K562 treated with DMSO at 1 percent for 24 hours (cell line): ENCODE data around the gene TMEM63B. TPM values are rescaled to one million over a fixed set of nuclear protein-coding genes. Genes with fewer than 3 reads are reported as not detected.

Experiments
- total RNA-seq: library from RNA; unstranded; fragments of 300-600 nt; gene quantifications from 2 replicates; pipeline ENCODE4 v1.2.3, GENCODE V29; 2022; ENCODE audit warnings: low read depth; ENCODE audit not compliant: insufficient read depth

Gene TMEM63B
- 62.8 and 66.6 TPM in 2 replicates for total RNA-seq

DNA sequence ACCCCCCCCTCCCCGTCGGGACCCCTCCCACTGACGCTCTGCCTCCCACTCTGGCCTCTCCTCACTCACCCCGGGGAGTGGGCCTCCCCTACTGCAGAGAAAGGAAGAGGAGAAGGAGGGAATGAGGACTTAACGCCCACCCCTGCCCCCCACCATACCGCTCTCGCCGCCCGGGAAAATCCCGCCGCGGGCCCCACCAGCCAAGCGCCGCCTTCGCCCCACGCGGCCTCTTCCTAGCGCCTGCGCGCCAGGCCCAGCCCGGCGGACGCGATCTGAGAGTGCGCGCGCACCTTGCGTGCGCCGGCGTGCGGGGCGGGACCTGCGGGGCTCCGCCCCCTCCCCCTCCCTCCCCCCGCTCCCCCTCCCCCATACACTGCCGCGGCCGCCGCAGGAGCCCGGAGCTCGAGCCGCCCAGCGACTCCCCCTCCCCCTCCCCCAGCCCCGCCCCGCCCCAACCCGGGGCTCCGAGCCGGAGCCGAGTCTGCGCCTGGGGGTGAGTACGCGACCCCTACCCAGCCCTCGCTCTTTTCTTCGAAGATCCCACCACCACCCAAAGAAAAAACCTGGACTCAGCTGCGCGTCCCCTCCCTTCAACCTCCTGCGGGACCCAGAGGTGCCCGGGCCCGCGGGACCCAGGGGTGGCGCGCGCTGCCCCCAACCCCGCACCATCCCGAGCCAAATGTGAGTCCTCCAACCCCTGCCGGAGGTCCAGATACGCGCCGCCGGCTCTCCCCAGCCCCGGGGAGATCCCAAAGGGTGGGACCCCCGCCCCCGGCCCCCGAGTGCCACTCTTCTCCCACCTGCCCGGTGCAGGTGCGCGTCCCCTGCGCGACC lies at the start of gene TMEM63B, which contains the start of gene MRPL14:
Gene TMEM63B, plus strand, starts transcription at position 369 of the 834 bp plus-strand sequence. CDS start 7,031 bp downstream, outside the sequence.
Gene MRPL14, minus strand, starts transcription at position 267 of the 834 bp plus-strand sequence. CDS start 10,841 bp downstream, outside the sequence.

DNA sequence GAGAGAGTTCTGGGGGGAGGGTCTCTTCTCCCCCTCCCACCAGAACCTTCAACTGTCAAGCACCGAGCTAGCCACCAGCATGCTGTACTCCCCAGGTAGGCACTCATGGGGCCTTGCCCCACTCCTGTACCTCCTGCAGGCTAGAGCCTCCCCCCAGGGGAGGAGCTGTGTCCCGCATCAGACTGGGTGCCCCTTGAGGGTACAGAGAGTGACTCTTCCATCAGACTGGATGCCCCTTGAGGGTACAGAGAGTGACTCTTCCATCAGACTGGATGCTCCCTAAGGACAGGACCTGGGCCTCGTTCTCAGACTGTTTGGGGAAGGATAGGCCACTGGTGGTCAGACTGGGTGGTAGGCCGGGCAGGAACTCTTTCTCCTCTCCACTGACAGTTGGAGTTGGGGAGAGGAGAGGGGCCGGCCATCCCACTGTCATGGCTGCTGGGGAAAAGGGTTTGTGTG lies 31.4 kb downstream of the TMEM63B start, which contains the start of gene CAPN11:
Gene CAPN11, plus strand, starts transcription at position 51 of the 459 bp plus-strand sequence. Its CDS starts 29 bp downstream, at position 80.

Other genes starting within 250 kb of the TMEM63B start
- 141 and 161 TPM in 2 replicates for gene MRPL14, start 102 bp upstream of the TMEM63B start, total RNA-seq
- not detected in 2 replicates for gene CAPN11, start 31.3 kb downstream of the TMEM63B start, total RNA-seq
- gene MYMX, start 89.4 kb downstream of the TMEM63B start, total RNA-seq = not detected in 2 replicates
- 193 and 196 TPM in 2 replicates for gene SLC29A1, start 96.0 kb downstream of the TMEM63B start, total RNA-seq
- 1,001 and 1,023 TPM in 2 replicates for gene HSP90AB1, start 119.5 kb downstream of the TMEM63B start, total RNA-seq
- 96.5 and 104 TPM in 2 replicates for gene SLC35B2, start 130.0 kb downstream of the TMEM63B start, total RNA-seq
- 52.3 and 56.0 TPM in 2 replicates for gene NFKBIE, start 138.0 kb downstream of the TMEM63B start, total RNA-seq
- gene TMEM151B, start 142.9 kb downstream of the TMEM63B start, total RNA-seq = not detected in 2 replicates
- gene AARS2, start 185.8 kb downstream of the TMEM63B start, total RNA-seq = 26.6 and 27.1 TPM in 2 replicates
- gene SPATS1, start 215.1 kb downstream of the TMEM63B start, total RNA-seq = not detected in 2 replicates